Amygdala (tissue), 56 donors: ENCODE measurements around the gene XCL1.

Experiments
- DNase-seq, 56 donors: peaks; one replicate each; lab custom pipeline; 2025; lab: John Stamatoyannopoulos, UW

XCL1 gene

DNA sequence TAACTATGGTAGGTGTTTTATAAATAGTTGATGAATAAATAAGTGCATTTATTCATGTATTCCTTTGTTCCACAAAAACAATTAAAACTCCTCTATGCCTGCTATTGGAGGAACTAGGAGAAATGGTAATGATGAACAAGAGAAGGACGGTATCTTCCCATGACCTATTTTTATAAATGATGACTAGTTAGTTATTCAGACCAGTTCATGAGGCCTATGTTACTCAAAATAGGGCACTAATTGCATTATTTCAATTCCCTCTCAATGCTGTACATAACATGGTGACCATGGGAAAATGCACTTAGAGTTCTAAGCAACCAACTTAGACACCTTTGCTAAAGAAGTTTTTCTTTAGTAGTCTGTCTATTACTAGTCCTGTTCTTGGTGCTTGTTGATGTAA is 53.1 kb downstream of the XCL1 start:
- no peak for DNase-seq
